ENCODE measurements around the gene PSD.

Gene PSD

DNA sequence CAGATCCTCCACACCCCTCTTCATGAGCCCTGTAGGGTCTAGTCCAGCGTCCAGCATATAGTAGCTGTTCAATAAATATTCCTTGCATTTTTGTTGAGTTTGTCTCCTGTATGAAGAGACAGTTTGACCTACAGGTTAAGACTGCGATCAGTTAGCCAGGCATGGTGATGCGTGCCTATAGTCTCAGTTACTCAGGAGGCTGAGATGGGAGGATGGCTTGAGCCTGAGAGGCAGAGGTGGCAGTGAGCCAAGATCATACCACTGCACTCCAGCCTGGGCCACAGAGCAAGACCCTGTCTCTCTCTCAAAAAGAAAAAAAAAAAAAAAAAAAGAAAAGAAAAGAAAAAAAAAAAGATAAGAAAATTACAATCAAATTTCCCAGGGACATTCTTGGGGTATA lies 18.9 kb upstream of the PSD start:
- no peak for DNase-seq

GRCh38 chr10:102436312-102436711 lies 17.7 kb upstream of the PSD start:
- no peak for DNase-seq

DNA sequence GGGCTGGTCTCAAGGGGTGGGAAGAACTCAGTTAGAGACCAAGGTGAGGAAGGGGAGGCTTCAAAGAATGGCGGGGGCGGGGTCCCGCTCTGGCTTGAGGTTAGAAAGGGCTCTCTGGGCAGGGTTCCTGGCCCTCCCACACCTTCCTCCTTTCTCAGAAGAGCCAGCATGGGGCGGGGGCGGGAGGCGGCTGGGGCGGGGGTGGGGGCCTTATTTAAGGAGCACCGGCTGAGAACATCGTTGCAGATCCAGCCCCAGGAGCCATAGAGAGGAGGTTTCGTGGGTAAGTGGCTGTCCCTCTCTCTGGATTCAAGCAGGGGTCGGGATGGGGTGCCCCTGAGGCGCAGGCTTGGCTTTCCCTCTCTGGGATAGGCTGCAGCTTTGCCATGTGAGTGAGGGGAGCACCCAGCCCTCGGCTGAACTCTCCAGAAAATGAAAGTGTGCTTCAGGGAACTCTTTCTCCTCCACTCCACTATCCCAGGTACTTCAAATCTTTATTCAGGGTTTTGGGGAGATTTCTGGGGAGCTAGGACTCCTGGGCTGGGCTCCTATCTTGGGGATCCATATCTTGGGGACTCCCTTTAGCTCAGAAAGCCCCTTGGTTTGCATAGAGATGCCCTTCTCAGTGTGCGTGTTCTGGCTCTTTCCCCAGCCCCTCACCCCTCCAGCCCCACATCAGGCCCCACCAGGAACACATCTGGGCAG lies 17.1 kb upstream of the PSD start:
- DNase-seq: peak; percentile 23

DNA sequence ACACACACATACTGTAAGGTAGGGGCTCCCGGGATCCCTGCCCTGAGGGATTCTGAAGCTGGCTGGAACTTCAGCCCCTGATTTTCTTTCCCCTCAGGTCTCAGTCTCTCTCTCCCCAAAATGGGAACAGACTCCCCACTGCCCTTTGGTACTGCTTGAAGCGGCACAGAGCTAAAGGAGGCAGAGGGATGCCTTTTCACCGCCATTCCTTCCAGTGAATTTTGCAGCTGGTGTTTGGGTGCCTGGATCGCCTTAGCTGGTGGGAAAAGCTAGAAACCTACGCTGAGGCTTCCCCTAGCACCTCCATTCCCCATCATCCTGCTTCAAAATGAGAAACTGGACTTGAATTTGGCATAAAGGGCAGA lies 16.5 kb upstream of the PSD start:
- DNase-seq: no peak

DNA sequence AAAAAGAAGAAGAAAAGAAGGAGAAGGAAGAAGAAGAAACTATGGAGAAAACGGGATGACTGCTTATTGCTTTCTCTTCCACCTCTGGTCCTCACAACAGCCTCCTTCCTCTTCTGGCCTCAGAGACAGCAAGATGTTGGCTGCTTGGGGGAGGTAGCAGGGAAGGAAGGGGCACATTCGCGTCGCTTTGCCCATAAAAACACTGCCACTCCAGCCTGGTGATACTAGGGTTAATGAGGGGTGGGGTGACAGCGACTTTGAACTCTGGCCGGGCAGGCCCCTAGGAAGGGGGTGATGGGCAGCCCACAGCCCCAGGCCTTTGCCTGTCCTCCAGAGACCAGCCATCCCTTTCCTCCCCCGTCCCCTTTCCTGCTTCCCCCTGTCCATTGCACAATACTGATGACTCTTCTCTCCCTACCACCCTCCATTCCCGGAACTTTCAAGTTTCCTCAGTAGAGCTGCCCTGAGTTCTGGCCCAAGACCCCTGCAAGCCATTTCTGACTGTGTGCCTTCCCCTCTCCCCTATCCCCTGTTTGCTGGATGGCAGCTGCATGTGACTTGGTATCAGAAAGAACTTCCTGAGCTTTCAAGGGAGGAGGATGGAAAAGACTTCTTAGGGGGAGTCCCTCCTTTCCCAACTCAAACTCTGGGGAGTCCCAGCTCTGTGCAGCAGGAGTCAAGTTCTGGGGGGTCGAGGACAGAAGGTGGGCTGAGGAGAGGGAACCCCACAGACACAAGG lies 16.0 kb upstream of the PSD start:
- DNase-seq: no peak

DNA sequence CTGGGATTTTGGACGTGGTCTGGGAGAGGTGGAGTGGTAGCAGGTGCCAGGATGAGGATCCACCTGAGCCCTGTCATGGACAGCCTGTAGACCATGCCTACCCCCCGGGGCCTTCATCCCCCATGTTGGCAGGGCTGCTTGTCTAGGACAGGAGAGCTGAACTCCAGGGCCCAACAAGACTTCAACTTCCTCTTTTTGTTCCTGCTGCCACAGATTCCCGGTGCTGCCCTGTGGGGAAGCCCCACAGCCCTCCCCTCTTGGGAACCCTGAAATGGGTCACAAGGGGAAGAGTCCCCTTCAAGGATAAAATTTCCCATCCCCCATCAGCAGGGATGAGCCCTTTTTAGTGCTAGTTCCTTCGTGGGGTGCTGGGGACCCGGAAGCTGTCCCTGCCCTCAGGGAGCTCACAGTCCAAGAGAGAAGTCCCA lies 15.0 kb upstream of the PSD start:
- no peak for DNase-seq

GRCh38 chr10:102432162-102432950 lies 13.8 kb upstream of the PSD start, which contains the start of gene CUEDC2:
Gene CUEDC2 (minus strand): TSS chr10:102432574. CDS start chr10:102425188, 7,386 bp downstream.
- DNase-seq: peak; percentile 95

DNA sequence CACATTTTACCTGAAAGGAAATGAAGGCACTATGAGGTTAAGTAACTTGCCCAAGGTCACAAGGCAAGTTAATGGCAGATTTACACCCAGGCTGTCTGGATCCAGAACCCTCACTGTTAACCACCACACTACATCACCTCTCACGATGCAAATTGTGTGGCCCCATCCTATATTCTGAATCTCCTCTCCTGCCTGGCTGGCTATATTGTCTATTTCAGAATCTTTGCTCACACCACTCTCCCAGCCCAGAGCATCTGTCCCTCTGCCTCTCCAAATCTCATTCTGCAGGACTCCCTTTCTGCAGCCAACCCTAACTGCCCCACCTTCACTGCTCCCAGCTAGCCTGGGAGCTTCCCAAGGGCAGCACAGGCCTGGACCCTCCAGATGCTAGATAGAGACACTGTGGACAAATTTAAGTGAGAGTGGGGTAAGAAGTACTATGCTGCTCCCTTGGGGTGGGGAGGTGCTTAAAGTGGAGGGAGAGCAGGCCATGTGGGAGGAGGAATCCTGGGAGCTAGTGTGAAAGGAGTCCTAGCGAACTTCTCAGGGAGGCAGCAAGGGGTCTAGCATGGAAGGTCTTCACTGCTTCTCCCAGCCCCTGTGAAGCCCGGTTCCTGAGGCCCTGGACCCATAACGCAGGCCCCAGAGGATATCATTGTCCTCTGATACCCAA lies 13.0 kb upstream of the PSD start:
- DNase-seq: no peak

- no peak for DNase-seq
These were observed 10.9 kb upstream of the PSD start for GRCh38 chr10:102429468-102429867.

DNA sequence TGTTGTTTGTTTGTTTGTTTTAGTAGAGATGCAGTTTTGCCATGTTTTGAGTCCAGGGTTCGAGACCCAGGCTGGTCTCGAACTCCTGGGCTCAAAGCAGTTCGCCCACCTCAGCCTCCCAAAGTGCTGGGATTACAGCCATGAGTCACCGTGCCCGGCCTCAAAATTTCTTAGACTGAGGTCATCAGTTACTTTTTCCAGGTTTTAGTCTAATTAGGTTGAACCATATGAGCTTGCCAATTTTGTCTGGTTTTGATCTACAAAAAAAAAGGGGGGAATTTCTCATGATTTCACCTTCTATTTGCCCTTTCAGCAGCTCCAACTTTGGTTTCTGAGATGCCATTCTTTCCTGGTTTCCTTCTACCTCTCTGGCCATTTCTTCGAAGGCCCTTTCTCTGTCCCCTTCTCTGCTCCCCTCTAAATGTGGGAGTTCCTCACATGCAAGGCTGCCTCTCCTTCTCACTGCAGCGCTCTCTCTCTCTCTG lies 8.3 kb upstream of the PSD start:
- no peak for DNase-seq

DNA sequence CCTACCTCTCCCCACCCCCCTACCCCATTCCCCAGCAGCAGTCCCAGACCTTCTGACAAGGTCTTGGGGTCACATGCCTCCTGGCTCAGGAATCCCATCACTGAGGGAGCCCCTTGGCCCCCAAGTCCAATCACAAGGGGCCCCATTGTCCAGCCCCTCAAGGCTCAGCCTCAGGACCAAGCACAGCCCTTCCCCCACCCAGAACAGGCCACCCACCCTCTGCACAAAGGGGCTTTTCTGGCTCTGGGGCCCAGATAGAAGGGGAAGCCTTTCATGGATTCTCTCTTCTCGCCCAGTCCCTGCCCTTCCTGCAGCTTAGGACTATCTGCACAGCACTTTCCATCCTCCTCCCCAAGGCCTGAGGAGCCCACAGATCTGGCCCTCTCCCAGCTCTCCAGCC lies 6.9 kb upstream of the PSD start:
- DNase-seq: no peak

DNA sequence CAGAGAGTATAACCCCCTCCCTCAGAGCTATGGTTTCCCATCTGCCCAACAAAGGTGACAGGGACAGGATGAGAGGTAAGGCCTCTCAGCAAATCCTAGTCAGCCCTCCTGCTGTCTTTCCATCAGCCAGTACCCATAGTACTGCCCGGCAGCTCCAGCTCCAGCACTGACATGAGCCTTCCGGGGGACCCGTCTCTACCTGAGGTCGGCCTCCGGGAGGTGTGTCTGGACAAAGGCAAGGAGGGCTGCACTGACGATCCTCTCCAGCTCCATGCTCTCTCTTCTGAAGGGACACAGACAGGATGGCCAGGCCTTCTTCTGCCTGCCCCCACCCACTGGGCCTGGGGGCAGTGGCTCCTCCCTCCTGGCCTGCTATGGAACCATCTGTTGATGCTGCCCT lies 6.3 kb upstream of the PSD start:
- DNase-seq: no peak

GRCh38 chr10:102424145-102424544 lies 5.6 kb upstream of the PSD start:
- DNase-seq: no peak

DNA sequence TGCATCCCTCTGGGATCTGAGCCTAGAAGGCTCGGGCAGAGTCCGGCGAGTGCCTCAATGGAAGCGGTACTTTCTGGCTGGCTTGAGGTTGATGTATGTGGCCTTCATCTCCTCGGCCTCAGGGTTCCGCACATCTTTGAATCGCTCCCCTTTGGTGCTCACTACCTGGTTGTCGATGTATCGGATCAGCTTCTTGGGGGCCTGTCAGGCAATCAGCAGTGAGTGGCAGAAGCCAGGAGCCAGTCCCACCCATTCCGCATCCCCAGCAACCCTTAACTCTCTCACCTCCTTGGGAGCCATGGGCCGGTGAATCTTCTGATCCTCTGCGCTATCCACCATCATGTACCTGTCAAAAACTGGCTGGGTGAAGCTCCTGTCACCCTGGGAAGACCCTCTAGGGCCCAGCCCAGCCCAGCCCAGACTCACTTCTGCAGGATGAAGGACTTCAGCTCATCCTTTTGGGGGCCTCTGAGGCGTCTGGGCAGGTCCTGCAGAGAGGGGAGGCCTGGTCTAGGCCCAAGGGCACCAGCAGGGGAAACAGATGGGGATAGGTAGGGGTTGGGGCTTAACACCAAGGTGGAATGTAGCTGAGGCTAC lies 4.9 kb upstream of the PSD start:
- DNase-seq: no peak

DNA sequence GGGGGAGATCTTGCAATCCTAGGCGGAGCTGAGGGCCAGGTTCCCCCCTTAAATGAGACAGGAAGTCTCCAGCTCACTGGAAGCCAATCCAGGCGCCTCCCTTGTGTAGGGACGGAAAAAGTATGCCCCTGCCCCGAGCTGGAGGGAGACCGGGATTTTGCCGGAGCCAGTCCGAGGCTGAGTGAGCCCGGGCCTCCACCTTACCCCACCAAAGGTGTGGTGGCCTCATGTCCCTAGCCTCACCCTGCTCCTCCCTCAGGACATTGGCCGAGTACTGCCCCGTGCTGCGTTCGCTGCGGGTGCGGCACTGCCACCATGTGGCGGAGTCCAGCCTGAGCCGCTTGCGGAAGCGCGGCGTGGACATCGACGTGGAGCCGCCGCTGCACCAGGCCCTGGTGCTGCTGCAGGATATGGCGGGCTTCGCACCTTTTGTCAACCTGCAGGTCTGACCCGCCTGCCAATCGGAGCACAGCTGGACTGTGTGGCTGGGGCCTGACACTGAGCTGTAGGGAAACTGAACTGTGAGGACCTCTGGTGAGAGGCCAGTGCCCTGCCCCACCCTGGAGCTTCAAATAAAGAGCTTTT lies 4.1 kb upstream of the PSD start:
- DNase-seq: peak; percentile 44

GRCh38 chr10:102421757-102422512 lies 3.4 kb upstream of the PSD start:
- DNase-seq: no peak

- no peak for DNase-seq
These were observed 2.8 kb upstream of the PSD start for GRCh38 chr10:102421507-102421756.

DNA sequence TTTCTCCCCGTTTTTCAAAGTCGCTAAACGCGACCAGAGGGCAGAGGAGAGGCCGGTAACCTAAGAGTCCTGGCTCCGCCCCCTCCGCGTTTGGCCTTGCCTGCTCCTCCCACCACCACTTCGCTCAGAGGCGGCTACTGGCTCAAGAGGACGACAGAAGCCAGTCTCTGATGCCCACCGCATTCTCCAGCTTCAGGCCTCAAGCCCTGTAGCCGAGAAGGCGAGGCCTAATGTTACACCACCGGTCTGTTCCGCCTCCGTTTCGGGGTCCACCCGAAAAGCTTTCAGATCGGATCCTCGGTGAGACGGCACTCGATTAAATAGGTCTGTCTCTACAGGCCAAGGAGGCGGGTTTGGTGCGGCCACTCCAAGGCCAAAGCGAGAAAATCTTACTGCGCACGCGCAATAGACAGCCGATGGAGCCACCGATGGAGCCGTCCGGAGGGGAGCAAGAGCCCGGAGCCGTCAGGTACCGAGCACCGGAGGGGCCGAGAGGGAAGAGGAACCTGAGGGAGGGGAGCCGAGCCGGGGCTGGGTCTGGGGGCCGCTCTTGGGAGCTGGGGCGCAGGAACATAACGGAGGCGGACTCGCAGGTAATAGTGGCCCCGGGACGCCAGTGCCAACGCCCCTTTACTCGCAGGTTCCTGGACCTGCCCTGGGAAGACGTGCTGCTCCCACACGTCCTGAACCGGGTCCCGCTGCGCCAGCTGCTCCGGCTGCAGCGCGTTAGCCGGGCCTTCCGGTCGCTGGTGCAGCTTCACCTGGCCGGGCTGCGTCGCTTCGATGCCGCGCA lies 2.3 kb upstream of the PSD start, which contains the start of gene FBXL15:
Gene FBXL15 (plus strand): TSS at position 123 of the 793 bp plus-strand sequence. CDS start 294 bp downstream, at position 417.
- peak; percentile 95 for DNase-seq

DNA sequence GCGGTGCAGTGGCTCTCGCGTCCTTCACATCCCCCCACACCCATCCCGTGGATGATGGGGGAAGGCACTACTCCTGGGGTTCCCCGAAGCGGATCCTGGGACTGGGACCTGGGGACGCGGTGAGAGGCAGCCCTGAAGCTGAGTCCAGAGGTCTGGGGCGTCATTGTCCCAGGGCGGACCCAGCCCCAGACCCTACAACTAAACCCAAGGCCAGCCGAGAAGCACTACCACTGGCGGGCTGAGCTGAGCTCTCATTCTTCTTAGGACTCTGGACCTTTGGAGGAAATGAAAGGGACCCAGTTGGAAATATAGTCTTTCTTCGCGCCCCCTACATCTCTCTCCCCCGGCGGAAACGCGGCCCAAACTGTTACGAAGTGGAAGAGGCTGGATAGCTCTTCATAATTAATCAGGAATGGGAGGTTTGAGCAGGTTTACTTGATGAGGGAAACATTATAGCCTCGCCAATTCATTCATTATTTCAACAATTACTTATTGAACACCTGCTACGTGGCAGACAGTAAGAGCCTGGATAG lies 1.7 kb upstream of the PSD start:
- no peak for DNase-seq

All from activated gamma-delta T cell treated with Interleukin-2 at 50 U/mL for 16 hours (primary cell).